Measurements from ENCODE around the gene ZER1. TPM values are rescaled to one million over a fixed set of nuclear protein-coding genes. Genes with fewer than 3 reads are reported as not detected.
A peak's percentile ranks its signal among the peaks of the same experiment; 100 is the strongest.
"Not testable (repeated sequence)": the region's sequence is repeated elsewhere in the genome, so short reads cannot be mapped to it uniquely, and the experiment has no call there.

Gene ZER1
- total RNA-seq, 2 experiments from 2014 or later, result 27.1 to 29.2 TPM

GRCh38 chr9:128802482-128802881, 30.8 kb upstream of the ZER1 start:
- H3K36me3 Mint-ChIP-seq, result peaks cover 14% of the 10 kb centered on the region

DNA sequence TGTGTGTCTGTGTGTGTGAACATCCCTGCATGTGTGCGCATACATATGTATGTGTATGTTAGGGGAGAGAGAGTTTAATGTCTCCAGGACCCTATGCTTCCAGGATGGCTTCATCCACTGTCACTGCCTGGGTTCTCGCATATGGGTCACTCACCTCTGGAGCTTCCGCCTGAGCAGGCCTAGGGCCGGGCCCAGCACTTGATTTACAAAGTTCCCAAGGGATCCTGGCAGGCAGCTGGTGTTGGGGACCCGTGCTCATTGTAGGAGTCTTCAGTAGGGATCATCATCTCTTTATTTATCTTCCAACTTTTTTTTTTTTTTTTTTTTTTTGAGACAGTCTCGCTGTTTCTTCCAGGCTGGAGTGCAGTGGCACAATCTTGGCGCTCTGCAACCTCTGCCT, 28.3 kb upstream of the ZER1 start:
- Mint-ChIP-seq H3K27ac (no peak overlapping the region), H3K36me3 (peaks cover 15% of the 10 kb centered on the region)
- ATAC-seq (ENCODE audit: low read depth), result no peak

More at GRCh38 chr9:128802482-128802881, 30.8 kb upstream of the ZER1 start:
- ATAC-seq (ENCODE audit: low read depth), result no peak
- no peak overlapping the region for H3K4me3 Mint-ChIP-seq
- POLR2A ChIA-PET, result no interaction called here
- H3K4me1 Mint-ChIP-seq, result peaks cover 2% of the 10 kb centered on the region
- no peaks in the 10 kb centered on the region for H3K27me3 Mint-ChIP-seq
- H3K9me3 Mint-ChIP-seq, result no peaks in the 10 kb centered on the region
- no peak for DNase-seq
- no peak overlapping the region for H3K27ac Mint-ChIP-seq

DNA sequence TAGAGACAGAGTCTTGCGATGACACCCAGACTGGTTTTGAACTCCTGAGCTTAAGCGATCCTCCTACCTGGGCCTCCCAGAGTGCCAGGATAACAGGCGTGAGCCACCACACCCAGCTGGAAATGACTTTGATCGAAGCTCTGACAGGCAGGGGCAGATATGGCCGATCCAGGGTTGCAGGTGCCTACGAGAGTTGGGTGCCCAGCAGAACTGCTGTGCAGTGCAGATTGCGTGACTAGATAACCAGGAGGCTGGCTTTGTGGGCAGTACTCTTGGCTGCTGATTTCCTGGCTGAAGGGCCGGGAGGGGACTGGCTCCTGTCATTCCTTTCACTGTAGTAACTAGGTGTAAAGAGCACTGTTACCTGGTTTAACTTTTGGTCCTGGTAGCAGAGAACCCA, 27.2 kb upstream of the ZER1 start:
- H3K36me3 Mint-ChIP-seq, result peaks cover 14% of the 10 kb centered on the region
- no peak overlapping the region for H3K27ac Mint-ChIP-seq
- no peak overlapping the region for H3K4me3 Mint-ChIP-seq
- no peak for DNase-seq
- no peaks in the 10 kb centered on the region for H3K9me3 Mint-ChIP-seq
- no peak for ATAC-seq (ENCODE audit: low read depth)
- H3K27me3 Mint-ChIP-seq, result no peaks in the 10 kb centered on the region
- POLR2A ChIA-PET, result no interaction called here
- peaks cover 2% of the 10 kb centered on the region for H3K4me1 Mint-ChIP-seq

More for the DNA sequence above, 28.3 kb upstream of the ZER1 start:
- no peak overlapping the region for H3K4me3 Mint-ChIP-seq
- POLR2A ChIA-PET, result interaction anchor here (0.7 kb wide), 3 partner anchors 138 to 811 kb away, joined by 3 to 9 read pairs (median 5); no protein-coding TSS in a partner anchor
- peaks cover 2% of the 10 kb centered on the region for H3K4me1 Mint-ChIP-seq
- no peaks in the 10 kb centered on the region for H3K27me3 Mint-ChIP-seq
- no peaks in the 10 kb centered on the region for H3K9me3 Mint-ChIP-seq
- DNase-seq, result no peak

GRCh38 chr9:128794961-128795360, 23.2 kb upstream of the ZER1 start:
- ATAC-seq (ENCODE audit: low read depth); H3K27ac Mint-ChIP-seq; H3K4me3 Mint-ChIP-seq; DNase-seq; H3K9me3 Mint-ChIP-seq; H3K4me1 Mint-ChIP-seq; H3K27me3 Mint-ChIP-seq: not testable (repeated sequence)
- POLR2A ChIA-PET, result interaction anchor here (0.7 kb wide), 1 partner anchor 30 kb away, joined by 3 read pairs; no protein-coding TSS in a partner anchor
- peaks cover 11% of the 10 kb centered on the region for H3K36me3 Mint-ChIP-seq

GRCh38 chr9:128792978-128793686, 21.4 kb upstream of the ZER1 start:
- no peak overlapping the region for H3K4me3 Mint-ChIP-seq
- H3K4me1 Mint-ChIP-seq, result peaks cover 3% of the 10 kb centered on the region
- no peaks in the 10 kb centered on the region for H3K27me3 Mint-ChIP-seq
- DNase-seq (no peak), ATAC-seq (ENCODE audit: low read depth) (no peak)
- POLR2A ChIA-PET, result interaction anchor here (0.6 to 0.8 kb wide), 3 partner anchors 25 to 110 kb away, joined by 3 to 5 read pairs (median 3); partner anchors contain the start of genes ENDOG and ZDHHC12
- H3K27ac Mint-ChIP-seq, result no peak overlapping the region
- no peaks in the 10 kb centered on the region for H3K9me3 Mint-ChIP-seq
- peaks cover 10% of the 10 kb centered on the region for H3K36me3 Mint-ChIP-seq

GRCh38 chr9:128792134-128792533, 20.4 kb upstream of the ZER1 start:
- Mint-ChIP-seq H3K9me3 (no peaks in the 10 kb centered on the region), H3K4me3 (no peak overlapping the region), H3K27ac (no peak overlapping the region), H3K27me3 (no peaks in the 10 kb centered on the region), H3K36me3 (peaks cover 7% of the 10 kb centered on the region), H3K4me1 (peaks cover 6% of the 10 kb centered on the region)
- ATAC-seq (ENCODE audit: low read depth), result no peak
- POLR2A ChIA-PET, result interaction anchor here (0.8 to 1.0 kb wide), 2 partner anchors 21 to 26 kb away, joined by 3 read pairs; partner anchors contain the start of gene ENDOG
- DNase-seq, result no peak

DNA sequence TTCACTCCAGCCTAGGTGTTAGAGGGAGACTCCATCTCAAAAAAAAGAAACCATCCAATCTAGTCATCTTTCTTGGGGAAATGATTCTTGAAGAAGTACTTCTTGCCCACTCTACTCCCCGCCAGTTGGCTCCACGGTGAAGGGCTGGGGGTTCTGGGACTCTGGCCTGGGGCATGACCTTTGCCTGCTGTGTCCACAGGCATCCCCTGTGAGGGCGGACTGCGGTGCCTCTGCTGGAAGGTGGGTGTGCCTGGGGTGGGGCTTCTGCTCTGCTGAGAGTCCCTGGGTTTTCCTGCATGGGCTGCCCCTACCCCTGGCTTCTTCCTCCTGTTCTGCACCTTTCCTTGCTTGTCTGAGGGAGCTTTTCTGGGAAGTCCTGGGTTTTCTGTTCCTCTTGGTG, 18.8 kb upstream of the ZER1 start:
- DNase-seq, result no peak
- Mint-ChIP-seq H3K4me1 (peaks cover 7% of the 10 kb centered on the region), H3K27ac (no peak overlapping the region), H3K9me3 (no peaks in the 10 kb centered on the region), H3K4me3 (no peak overlapping the region), H3K27me3 (no peaks in the 10 kb centered on the region), H3K36me3 (peaks cover 7% of the 10 kb centered on the region)
- no peak for ATAC-seq (ENCODE audit: low read depth)
- POLR2A ChIA-PET, result no interaction called here

DNA sequence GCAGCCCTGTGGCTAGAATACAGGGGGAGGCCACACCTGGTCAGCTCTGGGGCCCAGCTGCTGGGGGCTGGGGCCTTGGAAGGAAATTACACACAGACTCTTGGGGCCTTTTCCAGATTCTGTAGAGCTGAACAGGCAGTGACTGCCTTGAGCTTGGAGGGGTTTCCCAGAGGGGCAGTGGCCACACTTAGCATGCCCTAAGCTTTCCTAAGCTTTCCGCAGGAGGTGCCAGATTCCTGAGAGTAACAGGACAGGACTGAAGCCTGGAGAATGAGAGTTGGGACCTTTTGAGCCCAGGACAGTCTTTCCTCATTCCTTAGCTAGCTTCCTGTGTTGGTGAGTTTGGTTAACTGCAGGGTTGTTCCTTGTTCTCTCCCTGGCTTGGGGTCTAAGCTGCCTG, 16.7 kb upstream of the ZER1 start:
- Mint-ChIP-seq H3K36me3 (peaks cover 5% of the 10 kb centered on the region), H3K27me3 (no peaks in the 10 kb centered on the region), H3K4me3 (peak overlapping the region; percentile 100), H3K27ac (peak overlapping the region; percentile 33), H3K4me1 (peaks cover 5% of the 10 kb centered on the region), H3K9me3 (no peaks in the 10 kb centered on the region)
- no peak for ATAC-seq (ENCODE audit: low read depth)
- POLR2A ChIA-PET, result interaction anchor here (0.6 to 2.1 kb wide), 5 partner anchors 17 to 136 kb away, joined by 3 to 18 read pairs (median 5); partner anchors contain the start of genes ENDOG, ZDHHC12 and ZER1
- DNase-seq, result no peak

- POLR2A ChIA-PET, result interaction anchor here (0.6 to 2.1 kb wide), 5 partner anchors 16 to 136 kb away, joined by 3 to 18 read pairs (median 5); partner anchors contain the start of genes ENDOG, ZDHHC12 and ZER1
- DNase-seq (no peak), ATAC-seq (ENCODE audit: low read depth) (no peak)
These were observed 15.9 kb upstream of the ZER1 start for GRCh38 chr9:128787659-128788058.

DNA sequence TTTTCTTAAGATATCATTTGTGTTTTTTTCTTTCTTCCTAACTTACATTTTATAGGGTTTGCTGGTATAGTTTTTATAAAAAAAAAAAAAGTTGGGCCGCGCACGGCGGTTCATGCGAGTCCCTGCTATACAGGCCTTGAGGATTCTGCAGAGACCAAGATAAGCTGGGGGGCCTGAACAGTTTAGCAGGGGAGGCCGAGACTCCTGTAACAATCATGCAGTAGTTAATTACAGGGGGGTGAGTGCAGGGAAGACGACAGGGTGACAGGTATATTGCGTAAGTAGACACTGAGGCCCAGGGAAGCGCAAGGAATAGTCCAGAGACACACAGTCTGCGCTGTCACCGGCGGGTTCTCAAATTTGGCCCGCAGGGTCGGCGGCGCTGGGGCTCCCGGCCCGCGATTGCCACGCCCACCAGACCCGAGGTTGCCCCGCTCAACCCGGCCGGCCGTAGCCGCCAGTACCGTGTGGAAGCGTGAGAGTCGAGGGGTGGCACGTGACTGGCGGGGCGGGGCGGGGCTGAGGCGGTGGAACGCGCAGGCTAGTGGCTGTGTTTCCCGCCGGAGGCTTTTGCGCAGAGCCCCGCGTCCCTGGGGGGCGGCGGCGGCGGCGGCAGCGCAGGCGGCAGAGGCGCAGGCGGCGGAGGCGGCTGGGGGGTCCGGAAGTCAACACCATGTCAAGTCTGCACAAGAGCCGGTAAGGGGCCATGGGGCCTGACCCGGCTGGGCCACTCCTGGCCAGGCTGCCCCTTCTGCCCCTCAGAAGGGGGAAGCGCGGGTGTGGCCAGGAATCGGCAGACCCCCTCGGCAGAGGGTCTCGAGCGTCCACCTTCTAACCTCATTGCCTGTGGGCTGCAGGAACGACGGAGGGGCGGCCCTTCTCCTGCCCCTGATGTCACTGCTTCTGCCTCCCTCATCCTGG, 15.2 kb upstream of the ZER1 start, which contains the start of gene TBC1D13:
Gene TBC1D13, plus strand, starts transcription at position 573 of the 921 bp plus-strand sequence. Its CDS starts 101 bp downstream, at position 674.
- H3K4me3 Mint-ChIP-seq, result peak within 1 kb of the TSS; percentile 100
- H3K27ac Mint-ChIP-seq, result peak within 1 kb of the TSS; percentile 96
- ATAC-seq (ENCODE audit: low read depth) (peak; percentile 95), DNase-seq (peak; percentile 95)
- H3K4me1 Mint-ChIP-seq, result peaks cover 5% of the 10 kb centered on the region
- peaks cover 2% of the 10 kb centered on the region for H3K36me3 Mint-ChIP-seq
- H3K9me3 Mint-ChIP-seq, result no peaks in the 10 kb centered on the region
- no peaks in the 10 kb centered on the region for H3K27me3 Mint-ChIP-seq
- POLR2A ChIA-PET, result interaction anchor here (0.6 to 2.1 kb wide), 5 partner anchors 11 to 31 kb away, joined by 3 to 18 read pairs (median 4); partner anchors contain the start of genes ENDOG and ZER1

More at GRCh38 chr9:128787659-128788058, 15.9 kb upstream of the ZER1 start:
- Mint-ChIP-seq H3K36me3 (peaks cover 2% of the 10 kb centered on the region), H3K4me1 (peaks cover 5% of the 10 kb centered on the region), H3K9me3 (no peaks in the 10 kb centered on the region), H3K27me3 (no peaks in the 10 kb centered on the region), H3K27ac (peak overlapping the region; percentile 96), H3K4me3 (peak overlapping the region; percentile 100)

- no peak overlapping the region for H3K27ac Mint-ChIP-seq
- peaks cover 2% of the 10 kb centered on the region for H3K36me3 Mint-ChIP-seq
- H3K4me3 Mint-ChIP-seq, result no peak overlapping the region
- H3K4me1 Mint-ChIP-seq, result peaks cover 8% of the 10 kb centered on the region
- no peaks in the 10 kb centered on the region for H3K9me3 Mint-ChIP-seq
- ATAC-seq (ENCODE audit: low read depth) (no peak), DNase-seq (no peak)
- H3K27me3 Mint-ChIP-seq, result no peaks in the 10 kb centered on the region
- POLR2A ChIA-PET, result no interaction called here
These were observed 13.7 kb upstream of the ZER1 start for GRCh38 chr9:128785427-128785826.

DNA sequence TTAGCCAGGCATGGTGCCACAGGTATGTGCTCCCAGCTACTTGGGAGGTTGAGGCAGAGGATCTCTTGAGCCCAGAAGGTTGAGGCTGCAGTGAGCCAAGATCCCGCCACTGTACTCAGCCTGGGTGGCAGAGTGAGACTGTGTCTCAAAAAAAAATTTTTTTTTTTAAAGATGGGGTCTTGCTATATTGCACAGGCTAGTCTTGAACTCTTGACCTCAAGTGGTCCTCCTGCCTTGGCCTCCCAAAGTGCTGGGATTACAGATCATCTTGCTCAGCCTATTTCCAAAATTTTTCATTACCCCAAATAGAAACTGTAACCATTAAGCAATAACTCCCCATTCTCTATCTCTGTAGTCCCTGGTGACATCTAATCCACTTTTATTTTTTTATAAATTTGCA, 10.9 kb upstream of the ZER1 start:
- Mint-ChIP-seq H3K27ac (no peak overlapping the region), H3K36me3 (no peaks in the 10 kb centered on the region), H3K4me1 (peaks cover 4% of the 10 kb centered on the region), H3K4me3 (no peak overlapping the region), H3K27me3 (no peaks in the 10 kb centered on the region), H3K9me3 (no peaks in the 10 kb centered on the region)
- POLR2A ChIA-PET, result interaction anchor here (1.4 kb wide), 1 partner anchor 12 kb away, joined by 3 read pairs; no protein-coding TSS in a partner anchor
- ATAC-seq (ENCODE audit: low read depth), result no peak
- DNase-seq, result no peak
